ENCODE data around the gene PRRT1B. TPM values are rescaled to one million over a fixed set of nuclear protein-coding genes. Genes with fewer than 3 reads are reported as not detected.

PRRT1B gene
- total and polyA plus RNA-seq, 2 experiments from 2014 or later, result 0.24 TPM; not detected in 1

DNA sequence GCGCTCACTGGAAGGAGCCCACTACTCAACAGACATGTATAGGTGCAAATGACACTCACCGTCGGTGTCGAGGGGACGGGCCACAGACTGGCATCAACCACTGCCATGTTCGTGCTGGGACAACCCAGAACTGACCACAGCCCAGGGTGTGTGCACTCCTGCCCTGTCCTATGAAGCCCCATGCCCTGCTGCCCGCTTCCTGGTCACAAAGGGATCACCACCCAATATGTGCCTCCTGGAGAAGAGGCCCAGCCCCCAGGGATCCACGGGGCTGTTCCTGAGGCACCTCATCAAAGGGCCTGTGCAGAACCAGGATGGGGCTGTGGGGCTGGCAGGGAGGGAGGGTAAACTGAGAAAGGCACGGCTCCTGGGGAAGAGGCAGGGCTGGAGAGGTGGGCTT, 43.1 kb downstream of the PRRT1B start (continued):
- TF ChIP-seq, protein P1, sequence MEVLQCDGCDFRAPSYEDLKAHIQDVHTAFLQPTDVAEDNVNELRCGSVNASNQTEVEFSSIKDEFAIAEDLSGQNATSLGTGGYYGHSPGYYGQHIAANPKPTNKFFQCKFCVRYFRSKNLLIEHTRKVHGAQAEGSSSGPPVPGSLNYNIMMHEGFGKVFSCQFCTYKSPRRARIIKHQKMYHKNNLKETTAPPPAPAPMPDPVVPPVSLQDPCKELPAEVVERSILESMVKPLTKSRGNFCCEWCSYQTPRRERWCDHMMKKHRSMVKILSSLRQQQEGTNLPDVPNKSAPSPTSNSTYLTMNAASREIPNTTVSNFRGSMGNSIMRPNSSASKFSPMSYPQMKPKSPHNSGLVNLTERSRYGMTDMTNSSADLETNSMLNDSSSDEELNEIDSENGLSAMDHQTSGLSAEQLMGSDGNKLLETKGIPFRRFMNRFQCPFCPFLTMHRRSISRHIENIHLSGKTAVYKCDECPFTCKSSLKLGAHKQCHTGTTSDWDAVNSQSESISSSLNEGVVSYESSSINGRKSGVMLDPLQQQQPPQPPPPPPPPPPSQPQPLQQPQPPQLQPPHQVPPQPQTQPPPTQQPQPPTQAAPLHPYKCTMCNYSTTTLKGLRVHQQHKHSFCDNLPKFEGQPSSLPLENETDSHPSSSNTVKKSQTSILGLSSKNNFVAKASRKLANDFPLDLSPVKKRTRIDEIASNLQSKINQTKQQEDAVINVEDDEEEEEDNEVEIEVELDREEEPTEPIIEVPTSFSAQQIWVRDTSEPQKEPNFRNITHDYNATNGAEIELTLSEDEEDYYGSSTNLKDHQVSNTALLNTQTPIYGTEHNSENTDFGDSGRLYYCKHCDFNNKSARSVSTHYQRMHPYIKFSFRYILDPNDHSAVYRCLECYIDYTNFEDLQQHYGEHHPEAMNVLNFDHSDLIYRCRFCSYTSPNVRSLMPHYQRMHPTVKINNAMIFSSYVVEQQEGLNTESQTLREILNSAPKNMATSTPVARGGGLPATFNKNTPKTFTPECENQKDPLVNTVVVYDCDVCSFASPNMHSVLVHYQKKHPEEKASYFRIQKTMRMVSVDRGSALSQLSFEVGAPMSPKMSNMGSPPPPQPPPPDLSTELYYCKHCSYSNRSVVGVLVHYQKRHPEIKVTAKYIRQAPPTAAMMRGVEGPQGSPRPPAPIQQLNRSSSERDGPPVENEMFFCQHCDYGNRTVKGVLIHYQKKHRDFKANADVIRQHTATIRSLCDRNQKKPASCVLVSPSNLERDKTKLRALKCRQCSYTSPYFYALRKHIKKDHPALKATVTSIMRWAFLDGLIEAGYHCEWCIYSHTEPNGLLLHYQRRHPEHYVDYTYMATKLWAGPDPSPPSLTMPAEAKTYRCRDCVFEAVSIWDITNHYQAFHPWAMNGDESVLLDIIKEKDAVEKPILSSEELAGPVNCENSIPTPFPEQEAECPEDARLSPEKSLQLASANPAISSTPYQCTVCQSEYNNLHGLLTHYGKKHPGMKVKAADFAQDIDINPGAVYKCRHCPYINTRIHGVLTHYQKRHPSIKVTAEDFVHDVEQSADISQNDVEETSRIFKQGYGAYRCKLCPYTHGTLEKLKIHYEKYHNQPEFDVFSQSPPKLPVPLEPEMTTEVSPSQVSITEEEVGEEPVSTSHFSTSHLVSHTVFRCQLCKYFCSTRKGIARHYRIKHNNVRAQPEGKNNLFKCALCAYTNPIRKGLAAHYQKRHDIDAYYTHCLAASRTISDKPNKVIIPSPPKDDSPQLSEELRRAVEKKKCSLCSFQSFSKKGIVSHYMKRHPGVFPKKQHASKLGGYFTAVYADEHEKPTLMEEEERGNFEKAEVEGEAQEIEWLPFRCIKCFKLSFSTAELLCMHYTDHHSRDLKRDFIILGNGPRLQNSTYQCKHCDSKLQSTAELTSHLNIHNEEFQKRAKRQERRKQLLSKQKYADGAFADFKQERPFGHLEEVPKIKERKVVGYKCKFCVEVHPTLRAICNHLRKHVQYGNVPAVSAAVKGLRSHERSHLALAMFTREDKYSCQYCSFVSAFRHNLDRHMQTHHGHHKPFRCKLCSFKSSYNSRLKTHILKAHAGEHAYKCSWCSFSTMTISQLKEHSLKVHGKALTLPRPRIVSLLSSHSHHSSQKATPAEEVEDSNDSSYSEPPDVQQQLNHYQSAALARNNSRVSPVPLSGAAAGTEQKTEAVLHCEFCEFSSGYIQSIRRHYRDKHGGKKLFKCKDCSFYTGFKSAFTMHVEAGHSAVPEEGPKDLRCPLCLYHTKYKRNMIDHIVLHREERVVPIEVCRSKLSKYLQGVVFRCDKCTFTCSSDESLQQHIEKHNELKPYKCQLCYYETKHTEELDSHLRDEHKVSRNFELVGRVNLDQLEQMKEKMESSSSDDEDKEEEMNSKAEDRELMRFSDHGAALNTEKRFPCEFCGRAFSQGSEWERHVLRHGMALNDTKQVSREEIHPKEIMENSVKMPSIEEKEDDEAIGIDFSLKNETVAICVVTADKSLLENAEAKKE (CRISPR knock-in tag; IDR thresholded peaks at IDR 0.05), result no peak
- TF ChIP-seq EZH2phosphoT487 (IDR thresholded peaks at IDR 0.05; ENCODE audit: unreplicated experiment) (no peak), EZH2 (IDR thresholded peaks at IDR 0.05; ENCODE audit: low read depth, unreplicated experiment) (no peak), ZNF114 (CRISPR knock-in tag; IDR thresholded peaks at IDR 0.05) (no peak), NANOG (IDR thresholded peaks at IDR 0.05; ENCODE audit: borderline replicate concordance) (no peak), ZNF331 (CRISPR knock-in tag; IDR thresholded peaks at IDR 0.05; ENCODE audit: low read depth) (no peak)
- TF ChIP-seq, protein P2, sequence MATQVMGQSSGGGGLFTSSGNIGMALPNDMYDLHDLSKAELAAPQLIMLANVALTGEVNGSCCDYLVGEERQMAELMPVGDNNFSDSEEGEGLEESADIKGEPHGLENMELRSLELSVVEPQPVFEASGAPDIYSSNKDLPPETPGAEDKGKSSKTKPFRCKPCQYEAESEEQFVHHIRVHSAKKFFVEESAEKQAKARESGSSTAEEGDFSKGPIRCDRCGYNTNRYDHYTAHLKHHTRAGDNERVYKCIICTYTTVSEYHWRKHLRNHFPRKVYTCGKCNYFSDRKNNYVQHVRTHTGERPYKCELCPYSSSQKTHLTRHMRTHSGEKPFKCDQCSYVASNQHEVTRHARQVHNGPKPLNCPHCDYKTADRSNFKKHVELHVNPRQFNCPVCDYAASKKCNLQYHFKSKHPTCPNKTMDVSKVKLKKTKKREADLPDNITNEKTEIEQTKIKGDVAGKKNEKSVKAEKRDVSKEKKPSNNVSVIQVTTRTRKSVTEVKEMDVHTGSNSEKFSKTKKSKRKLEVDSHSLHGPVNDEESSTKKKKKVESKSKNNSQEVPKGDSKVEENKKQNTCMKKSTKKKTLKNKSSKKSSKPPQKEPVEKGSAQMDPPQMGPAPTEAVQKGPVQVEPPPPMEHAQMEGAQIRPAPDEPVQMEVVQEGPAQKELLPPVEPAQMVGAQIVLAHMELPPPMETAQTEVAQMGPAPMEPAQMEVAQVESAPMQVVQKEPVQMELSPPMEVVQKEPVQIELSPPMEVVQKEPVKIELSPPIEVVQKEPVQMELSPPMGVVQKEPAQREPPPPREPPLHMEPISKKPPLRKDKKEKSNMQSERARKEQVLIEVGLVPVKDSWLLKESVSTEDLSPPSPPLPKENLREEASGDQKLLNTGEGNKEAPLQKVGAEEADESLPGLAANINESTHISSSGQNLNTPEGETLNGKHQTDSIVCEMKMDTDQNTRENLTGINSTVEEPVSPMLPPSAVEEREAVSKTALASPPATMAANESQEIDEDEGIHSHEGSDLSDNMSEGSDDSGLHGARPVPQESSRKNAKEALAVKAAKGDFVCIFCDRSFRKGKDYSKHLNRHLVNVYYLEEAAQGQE (IDR thresholded peaks at IDR 0.05; ENCODE audit: unreplicated experiment), result no peak

All from GM23338 (cell line).